Gastrocnemius medialis (tissue), 4 donors: ENCODE measurements around the gene TANGO6.

ENCODE experiments used
- CTCF ChIP-seq, 5 experiments: fragments of 450-650 bp in 3 of 5; fragments of 200-600 bp in 2 of 5; sonication (generic) in 2 of 5; IDR thresholded peaks in 4 of 5; conservative IDR thresholded peaks in 1 of 5; 1 replicate in 4 of 5; 2 replicates in 1 of 5; pipeline ENCODE4 v1.5.1; 2016 to 2019; ENCODE audit warnings: antibody characterized with exemption in 5 of 5, mild to moderate bottlenecking in 3 of 5, moderate library complexity in 3 of 5
- POLR2A ChIP-seq, 2 donors: fragments of 450-650 bp; IDR thresholded peaks; one replicate each; pipeline ENCODE4 v1.6.1; 2017; ENCODE audit warnings: antibody characterized with exemption in 2 of 2, mild to moderate bottlenecking in 2 of 2, moderate library complexity in 2 of 2

GRCh38 chr16:68884861-68885720 lies 41.8 kb downstream of the TANGO6 start:
- TF ChIP-seq CTCF (IDR thresholded peaks at IDR 0.05 in 4 of 5, conservative IDR thresholded peaks at IDR 0.05 in 1 of 5) (no peak), POLR2A (IDR thresholded peaks at IDR 0.05) (no peak)
